NCI-H1092 (cell line): ENCODE measurements around the gene BTN1A1.
"Not testable (repeated sequence)": the region's sequence is repeated elsewhere in the genome, so short reads cannot be mapped to it uniquely, and the experiment has no call there.

Source experiments
- DNase-seq: peaks from one replicate; lab custom pipeline; 2025; lab: John Stamatoyannopoulos, UW

BTN1A1 gene

DNA sequence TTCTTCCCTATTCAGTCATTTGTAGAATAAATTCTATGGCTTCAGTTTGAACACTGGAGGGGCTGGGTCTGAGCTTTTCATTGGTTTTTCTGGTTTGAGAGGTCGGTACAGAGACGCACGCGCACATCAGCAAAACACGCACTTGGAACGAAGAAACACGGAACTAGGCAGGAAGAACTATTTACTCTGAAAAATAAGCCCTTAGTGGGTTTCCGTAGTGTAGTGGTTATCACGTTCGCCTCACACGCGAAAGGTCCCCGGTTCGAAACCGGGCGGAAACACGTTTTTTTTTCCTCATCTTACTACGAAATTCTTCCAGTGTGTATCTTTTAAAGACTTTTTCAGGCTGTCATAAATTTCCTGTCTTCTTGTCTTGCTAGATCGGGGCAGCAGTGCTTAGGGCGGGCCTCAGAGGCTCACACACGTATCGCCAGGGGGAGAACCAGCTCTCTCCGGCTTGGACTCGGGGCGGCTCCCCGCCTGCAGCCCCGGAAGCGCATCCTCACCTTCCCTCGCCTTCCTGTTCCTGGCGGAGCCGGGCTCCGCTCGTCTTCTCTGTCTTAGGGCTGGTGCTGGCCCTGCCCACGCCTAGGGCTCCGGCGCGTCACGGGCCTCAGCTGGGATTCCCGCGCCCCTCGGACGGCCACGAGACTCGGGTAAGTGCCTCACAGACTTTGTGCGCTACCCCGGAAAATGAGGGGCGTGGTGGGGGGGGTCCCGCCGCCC, 37.9 kb downstream of the BTN1A1 start, which contains the start of gene HMGN4:
TSS of gene HMGN4 (plus strand) at position 521 of the 726 bp plus-strand sequence. CDS start 6,841 bp downstream, outside the sequence.
- DNase-seq: peak; percentile 76

DNA sequence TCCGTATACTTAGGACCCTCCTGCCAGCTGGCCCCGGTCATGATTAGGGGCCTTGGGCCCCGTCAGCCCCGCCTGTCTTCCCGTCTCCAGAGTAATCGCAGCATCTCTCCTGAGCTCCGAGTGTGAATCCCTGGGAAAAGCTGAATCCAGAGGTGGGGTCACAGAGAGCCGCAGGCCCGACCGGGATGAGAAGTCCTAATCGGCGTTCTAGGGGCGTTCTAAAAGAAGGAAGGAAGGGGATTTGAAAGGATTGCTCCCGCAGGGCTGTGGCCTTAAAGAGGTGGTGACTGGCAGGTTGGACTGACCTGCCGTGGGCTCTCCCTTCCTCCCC, 38.4 kb downstream of the BTN1A1 start:
- no peak for DNase-seq

DNA sequence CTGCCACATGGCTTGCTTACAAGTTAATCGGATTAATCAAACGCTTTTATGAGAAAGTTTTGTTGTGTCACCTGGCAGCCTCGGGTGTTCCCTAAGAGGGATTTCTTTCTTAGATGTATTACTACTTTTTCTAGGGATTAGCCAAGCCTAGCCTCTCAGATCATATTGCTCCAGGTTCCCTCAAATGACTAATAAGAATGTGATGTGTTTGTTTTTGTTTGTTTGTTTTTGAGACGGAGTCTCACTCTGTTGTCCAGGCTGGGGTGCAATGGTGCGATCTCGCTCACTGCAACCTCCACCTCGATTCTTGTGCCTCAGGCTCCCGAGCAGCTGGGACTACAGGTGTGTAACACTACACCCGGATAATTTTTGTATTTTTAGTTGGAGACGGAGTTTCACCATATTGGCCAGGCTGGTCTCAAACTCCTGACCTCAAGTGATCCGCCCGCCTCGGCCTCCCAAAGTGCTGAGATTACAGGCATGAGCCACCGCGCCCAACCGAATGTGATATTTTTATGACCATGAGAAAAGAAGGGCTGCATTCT, 39.0 kb downstream of the BTN1A1 start:
- no peak for DNase-seq

DNA sequence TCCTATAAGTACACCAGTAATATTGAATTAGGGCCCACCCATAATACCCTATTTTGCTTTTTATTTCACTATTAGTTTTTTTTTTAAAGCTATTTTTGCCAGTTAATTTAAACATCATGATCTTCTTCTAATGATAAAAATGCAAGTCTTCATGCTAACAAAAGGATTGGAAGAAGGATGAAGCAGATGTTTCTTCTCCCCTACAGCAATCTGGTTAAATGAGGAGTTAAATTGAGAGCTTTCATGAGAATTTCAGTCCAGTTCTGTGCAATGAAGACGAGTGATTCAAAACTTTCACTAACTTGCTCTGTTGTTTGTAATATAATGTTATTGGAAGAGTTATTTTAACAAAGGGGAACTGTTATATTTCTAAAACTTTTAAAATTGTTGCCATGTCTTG, 41.5 kb downstream of the BTN1A1 start:
- DNase-seq: no peak

DNA sequence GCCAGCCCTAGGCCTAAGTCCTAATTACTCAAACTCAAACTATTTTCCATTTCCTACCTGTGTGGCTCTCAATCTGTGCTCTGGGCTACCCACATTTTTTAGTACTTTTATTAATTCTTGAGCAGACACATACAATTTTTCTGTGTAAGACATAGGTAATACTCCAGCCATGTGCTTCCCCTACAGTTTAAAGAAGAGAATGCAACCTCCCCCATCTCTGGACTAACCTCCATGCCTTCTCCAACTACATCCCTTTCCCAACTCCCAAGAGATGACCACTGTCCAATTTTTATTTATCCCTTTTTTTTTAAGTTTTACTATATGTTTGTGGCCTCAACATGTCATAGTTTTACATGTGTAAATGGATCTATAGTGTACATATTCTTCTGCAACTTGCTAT, 43.9 kb downstream of the BTN1A1 start:
- DNase-seq: no peak

DNA sequence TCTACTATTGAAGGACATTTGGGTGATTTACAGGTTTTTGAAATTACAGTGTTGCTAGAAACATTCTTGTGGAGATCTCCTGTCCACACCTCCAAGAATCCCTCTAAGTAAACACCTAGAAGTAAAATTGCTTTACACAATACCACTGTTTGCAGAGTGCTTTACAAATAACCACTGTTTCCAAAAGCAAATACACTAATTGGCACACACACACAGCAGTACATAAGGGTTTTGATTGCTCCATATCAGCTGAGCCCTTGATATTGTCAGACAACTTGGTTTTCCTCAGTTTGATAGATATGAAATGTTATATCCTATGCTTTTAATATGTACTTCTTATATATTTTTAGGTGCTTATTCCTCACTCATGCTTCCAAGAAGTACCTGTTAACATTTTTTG, 44.4 kb downstream of the BTN1A1 start:
- no peak for DNase-seq

DNA sequence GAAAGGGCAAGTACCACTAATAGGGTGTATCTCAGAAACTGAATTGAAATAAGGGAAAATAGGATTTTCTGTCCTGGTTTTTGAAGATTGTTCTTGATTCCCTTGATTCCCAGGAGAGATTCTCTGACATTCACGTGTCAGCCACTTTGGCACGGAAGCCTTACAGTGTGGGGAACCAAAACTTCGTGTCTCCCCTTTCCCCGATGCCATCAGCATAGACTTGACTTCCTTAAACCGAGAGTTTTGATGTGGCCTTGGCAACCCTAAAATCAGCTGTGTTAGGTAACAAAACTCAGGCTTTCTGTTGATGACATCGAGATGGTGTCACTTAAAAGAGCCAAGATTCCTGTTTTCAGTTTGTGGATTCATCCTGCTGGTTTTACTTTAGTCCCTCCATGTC, 45.5 kb downstream of the BTN1A1 start:
- no peak for DNase-seq

DNA sequence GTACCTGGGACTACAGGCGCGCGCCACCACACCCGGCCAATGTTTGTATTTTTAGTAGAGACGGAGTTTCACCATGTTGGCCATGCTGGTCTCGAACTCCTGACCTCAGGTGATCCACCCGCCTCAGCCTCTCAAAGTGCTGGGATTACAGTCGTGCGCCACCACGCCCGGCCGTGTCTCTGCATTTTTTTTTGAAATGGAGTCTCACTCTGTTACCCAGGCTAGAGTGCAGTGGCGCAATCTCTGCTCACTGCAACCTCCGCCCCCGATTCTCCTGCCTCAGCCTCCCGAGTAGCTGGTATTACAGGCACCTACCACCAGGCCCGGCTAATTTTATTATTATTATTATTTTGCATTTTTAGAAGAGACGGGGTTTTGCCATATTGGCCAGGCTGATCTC, 47.3 kb downstream of the BTN1A1 start:
- DNase-seq: not testable (repeated sequence)

DNA sequence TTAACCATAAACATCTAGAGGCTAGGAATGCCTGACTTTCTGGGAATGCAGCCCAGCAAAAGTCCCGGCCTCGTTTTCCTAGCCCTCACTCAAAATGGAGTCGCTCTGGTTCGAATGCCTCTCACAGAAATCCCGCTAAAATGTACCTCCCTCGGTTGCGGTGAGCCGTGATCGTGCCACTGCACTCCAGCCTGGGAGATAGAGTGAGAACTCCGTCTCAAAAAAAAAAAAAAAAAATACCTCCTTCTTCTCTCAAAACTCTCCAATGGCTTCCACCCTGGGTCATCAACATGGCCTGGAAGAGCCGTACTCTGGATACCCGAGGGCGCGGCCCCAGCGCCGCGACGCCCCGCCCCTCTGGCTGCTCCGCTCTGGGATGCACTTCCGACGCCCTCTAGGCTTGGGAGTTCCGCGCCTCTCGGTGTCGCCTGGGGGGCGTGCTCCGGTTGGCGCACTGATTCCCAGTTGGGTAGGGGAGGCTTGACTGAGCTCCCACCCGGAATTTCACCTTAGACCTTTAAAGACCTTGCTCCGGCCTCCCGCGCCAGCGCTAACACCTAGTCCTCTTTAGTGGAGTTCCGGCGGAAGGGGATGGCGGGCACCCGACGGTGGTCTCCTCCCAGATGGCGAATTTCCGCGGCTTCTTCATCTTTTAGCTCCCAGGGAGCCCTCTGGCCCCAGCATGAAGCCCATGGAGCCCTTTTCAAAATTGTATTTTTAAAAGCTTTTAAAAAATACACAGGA, 50.3 kb downstream of the BTN1A1 start:
- peak; percentile 18 for DNase-seq

DNA sequence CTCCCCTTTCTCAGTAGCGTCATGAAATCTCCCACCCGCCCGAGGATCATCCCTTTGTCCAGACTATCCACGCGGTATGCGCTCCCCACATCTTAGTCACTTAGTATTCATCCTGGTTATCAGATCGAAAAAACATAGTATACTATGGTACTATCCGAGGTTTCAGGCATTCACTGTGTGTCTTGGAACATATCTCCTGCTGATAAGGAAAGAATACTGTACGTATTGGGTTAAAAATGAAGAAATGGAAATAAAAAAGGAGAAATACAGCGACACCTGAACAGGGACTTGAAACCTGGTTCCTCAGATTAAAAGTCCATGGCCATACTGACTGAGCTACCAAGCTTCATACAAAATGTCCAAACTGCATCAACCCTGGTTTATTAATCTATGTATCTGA, 52.1 kb downstream of the BTN1A1 start:
- no peak for DNase-seq

DNA sequence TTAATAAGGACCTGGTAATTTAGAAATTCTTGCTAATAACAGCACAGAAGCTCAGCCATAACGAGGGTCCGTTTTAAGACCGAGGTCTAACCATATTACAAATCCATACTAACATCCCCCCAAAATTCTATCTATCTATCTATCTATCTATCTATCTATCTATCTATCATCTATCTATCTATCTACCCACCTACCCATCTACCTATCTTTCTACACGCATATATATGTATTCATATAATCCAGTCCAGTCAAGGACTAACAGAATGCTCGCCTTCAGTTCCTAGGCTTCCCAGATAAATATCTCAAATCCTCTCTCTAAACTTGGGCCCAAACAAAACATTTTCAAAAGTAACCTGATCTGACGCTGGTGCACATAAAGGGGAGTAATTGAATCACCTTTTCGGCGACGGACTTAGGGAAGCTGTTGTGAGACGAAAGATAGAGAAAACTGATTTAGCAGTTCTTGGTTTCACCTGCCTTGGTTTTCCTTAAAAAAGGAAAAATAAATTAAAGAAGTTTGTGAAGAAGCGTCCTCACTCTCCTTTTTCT, 52.6 kb downstream of the BTN1A1 start:
- no peak for DNase-seq

DNA sequence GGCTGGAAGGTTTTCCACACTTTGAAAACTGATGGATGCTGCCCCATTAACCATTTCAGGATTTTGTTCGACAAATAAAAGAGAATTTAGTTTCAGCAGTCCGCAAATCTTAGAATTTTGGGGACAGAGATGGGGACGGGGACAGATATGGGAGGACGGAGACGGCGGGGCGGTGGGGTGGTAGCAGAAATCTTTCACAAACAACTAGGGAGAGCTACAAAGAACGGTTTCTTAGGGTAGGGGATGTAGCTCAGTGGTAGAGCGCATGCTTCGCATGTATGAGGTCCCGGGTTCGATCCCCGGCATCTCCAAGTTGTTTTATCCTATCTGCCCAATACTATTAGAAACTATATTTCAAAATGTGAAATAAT, 53.1 kb downstream of the BTN1A1 start:
- peak; percentile 36 for DNase-seq

DNA sequence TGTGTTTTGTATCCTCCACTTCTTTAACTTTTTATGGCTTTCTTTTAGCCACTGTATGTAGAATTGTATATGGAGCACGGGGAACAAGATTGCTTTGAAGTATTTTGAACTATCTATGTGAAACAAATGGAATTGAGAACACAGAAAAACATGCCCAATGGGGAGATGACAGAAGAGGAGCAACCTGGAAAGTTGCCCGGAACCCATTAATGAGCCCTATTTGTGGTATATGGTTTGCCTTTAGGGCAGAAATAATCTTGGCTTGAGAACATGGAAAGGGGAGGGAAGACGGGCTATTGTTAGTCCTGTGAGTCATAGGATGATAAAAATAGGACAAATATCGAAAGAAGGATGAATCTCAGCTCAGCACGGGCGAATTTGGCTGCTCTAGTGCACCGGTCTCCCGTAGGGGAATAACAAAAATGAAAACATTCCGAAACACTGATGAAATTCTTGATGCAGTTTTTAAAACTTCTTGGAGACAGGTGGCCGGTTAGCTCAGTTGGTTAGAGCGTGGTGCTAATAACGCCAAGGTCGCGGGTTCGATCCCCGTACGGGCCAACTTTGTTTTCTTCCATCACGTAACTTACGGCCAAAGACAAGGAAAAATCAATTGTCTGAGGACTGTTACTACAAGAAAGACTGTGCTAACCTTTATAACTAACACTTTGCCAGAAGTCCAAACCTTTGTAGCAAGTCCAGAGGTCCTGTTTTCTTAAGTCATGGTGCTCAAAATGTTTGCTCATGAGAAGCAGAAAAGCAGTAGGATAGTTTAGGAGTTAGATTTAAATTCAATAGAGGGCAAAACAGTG, 53.7 kb downstream of the BTN1A1 start:
- DNase-seq: peak; percentile 15

DNA sequence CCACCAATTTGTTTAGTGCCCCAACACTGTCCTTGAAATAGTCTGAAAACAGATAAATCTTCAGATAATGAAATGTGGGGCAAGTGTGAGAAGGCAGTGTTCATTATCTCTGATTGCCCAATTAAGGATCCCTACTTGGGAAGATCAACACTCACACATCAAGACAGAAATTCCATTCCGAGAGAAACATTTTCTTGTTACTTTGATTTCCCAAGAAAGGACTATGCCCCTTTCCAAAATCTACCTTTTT, 54.3 kb downstream of the BTN1A1 start:
- DNase-seq: no peak

DNA sequence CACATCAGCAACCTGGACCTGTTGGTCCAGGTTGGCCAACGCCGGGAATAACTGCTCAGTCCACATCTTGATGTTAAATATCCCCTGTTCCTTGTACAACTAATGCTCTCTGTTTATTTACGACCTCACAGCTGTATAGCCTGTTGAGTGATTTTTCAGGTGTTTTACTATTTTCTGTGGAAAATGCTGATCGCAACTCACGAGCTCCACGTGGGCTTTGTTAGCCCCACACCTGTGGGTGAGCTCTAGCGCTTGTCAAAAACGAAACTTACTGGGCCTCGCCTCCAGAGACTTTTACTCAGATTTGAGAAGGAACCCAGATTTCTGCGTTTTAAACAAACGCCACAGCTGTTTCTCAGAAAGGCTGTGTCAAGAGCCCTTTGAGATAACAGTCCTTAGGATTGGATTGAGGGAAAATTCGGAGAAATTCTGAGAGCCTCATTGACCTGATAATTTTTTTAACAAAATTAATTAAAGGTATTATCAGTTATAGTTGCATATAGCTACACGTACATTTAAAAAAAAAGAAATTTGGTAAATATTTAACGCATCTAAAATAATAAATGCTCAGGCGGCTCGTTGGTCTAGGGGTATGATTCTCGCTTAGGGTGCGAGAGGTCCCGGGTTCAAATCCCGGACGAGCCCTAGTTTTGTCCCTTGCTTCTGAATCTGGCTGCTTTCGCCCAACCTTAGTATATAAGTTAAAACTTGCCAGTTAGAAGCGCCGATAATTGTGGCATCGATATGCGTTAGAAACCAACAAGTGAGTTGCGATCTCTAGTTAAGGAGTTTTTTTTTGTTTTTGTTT, 54.8 kb downstream of the BTN1A1 start:
- no peak for DNase-seq

DNA sequence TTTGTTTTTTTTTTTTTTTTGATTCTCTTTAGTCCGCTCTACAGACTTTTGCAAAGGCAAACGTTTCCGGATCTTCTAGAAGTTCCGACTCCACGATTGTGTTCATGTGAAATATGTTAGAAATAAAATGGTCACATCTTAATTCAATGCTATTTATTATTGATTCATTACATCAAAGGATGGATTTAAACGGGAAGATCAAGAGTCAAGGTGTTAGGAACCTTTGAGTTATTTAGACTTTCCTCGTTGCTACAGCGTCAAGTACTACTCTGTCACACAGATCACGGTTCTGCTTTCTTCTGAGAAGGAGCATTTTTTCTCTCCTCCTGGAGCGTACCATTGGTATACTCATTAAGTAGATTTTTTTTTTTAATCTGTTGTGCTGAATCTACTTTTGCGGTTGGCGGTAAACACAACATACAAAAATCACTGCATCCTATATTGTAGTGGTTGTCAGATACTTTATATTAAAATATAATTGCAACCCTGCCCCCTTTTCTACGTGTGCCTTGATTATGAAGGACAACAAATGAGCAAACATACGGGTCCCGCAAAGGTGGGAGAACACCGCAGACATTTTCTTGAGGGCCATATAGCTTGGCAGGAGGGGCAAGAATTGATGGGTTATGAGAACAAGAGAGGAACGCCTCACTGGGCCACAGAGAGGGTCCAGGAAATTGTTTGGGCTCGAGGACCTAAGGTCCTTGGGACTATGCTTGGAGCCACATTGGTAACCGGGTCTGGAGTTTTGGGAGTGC, 55.6 kb downstream of the BTN1A1 start:
- DNase-seq: no peak

DNA sequence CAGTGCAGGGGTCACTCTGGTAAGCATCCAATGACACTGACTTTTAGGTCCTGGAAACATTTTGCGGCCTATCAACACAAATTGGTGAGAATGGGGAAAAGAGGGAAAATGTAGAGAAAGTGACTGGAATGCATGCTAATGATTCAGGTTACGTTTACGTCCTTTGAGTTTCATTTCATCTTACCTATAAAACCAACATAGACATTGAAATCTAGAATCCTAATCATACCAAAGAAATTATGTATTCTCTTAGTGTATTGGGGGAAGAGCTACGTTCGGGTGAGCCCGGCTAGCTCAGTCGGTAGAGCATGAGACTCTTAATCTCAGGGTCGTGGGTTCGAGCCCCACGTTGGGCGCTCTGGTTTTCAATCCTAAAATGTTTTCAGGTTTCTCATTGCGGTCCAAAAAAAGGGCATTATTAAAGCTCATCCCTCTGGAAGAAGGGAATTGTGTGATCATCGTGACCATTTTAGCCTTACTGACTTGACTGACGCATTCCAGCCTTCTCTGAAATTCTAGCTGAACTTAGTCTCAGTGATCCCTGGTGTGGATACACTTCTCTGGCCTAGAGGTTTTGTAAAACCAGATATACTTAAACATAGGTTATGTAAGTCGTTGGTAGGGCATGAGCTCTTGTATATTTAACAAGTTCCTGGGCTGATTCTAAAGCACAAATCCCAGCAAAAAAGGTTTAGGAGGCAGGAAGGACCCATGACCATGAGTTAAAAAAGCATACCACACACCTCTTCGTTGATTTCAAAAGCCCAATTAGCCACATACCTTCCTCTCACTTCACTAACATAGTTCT, 56.4 kb downstream of the BTN1A1 start:
- no peak for DNase-seq
